ENCODE measurements around the gene CCDC179. TPM values are rescaled to one million over a fixed set of nuclear protein-coding genes. Genes with fewer than 3 reads are reported as not detected.

The CCDC179 gene
- total RNA-seq, 1 donor = not detected

- Histone ChIP-seq H3K27me3 (ENCODE audit: insufficient read depth, low read length) (no peaks in the 10 kb centered on the region), H3K79me2 (ENCODE audit: insufficient read depth, low read length) (no peaks in the 10 kb centered on the region), H4K20me1 (ENCODE audit: insufficient read depth, low read length) (no peaks in the 10 kb centered on the region), H3K4me2 (ENCODE audit: insufficient read depth, low read length) (no peak overlapping the region), H2AFZ (ENCODE audit: low read length) (no peak overlapping the region), H3K4me1 (ENCODE audit: insufficient read depth, low read length) (no peaks in the 10 kb centered on the region), H3K36me3 (ENCODE audit: insufficient read depth, low read length) (no peaks in the 10 kb centered on the region), H3K9me3 (ENCODE audit: low read depth, low read length) (no peaks in the 10 kb centered on the region), H3K4me3 (ENCODE audit: insufficient read depth, low read length) (no peak overlapping the region), H3K27ac (ENCODE audit: low read depth, low read length) (no peak overlapping the region)
- DNase-seq (ENCODE audit: insufficient read length, low spot score, missing footprints) = no peak
- no peak for TF ChIP-seq CTCF (IDR thresholded peaks at IDR 0.05; ENCODE audit: extremely low read depth, low read depth, low read length)
These were observed 18.3 kb upstream of the CCDC179 start for GRCh38 chr11:22878604-22879003.

GRCh38 chr11:22878039-22878438, 17.8 kb upstream of the CCDC179 start:
- no peaks in the 10 kb centered on the region for H4K20me1 ChIP-seq (ENCODE audit: insufficient read depth, low read length)
- H3K4me1 ChIP-seq (ENCODE audit: insufficient read depth, low read length) = no peaks in the 10 kb centered on the region
- H3K9me3 ChIP-seq (ENCODE audit: low read depth, low read length) = no peaks in the 10 kb centered on the region
- H3K4me2 ChIP-seq (ENCODE audit: insufficient read depth, low read length) = no peak overlapping the region
- no peak overlapping the region for H3K27ac ChIP-seq (ENCODE audit: low read depth, low read length)
- H3K4me3 ChIP-seq (ENCODE audit: insufficient read depth, low read length) = no peak overlapping the region
- no peaks in the 10 kb centered on the region for H3K36me3 ChIP-seq (ENCODE audit: insufficient read depth, low read length)
- no peak for DNase-seq (ENCODE audit: insufficient read length, low spot score, missing footprints)
- H3K79me2 ChIP-seq (ENCODE audit: insufficient read depth, low read length) = no peaks in the 10 kb centered on the region
- H3K27me3 ChIP-seq (ENCODE audit: insufficient read depth, low read length) = no peaks in the 10 kb centered on the region
- no peak overlapping the region for H2AFZ ChIP-seq (ENCODE audit: low read length)
- TF ChIP-seq CTCF (IDR thresholded peaks at IDR 0.05; ENCODE audit: extremely low read depth, low read depth, low read length) = no peak

- H3K79me2 ChIP-seq (ENCODE audit: insufficient read depth, low read length) = no peaks in the 10 kb centered on the region
- TF ChIP-seq CTCF (IDR thresholded peaks at IDR 0.05; ENCODE audit: extremely low read depth, low read depth, low read length) = peak; percentile 73
- H3K36me3 ChIP-seq (ENCODE audit: insufficient read depth, low read length) = no peaks in the 10 kb centered on the region
- no peaks in the 10 kb centered on the region for H3K9me3 ChIP-seq (ENCODE audit: low read depth, low read length)
- no peaks in the 10 kb centered on the region for H4K20me1 ChIP-seq (ENCODE audit: insufficient read depth, low read length)
- H3K4me3 ChIP-seq (ENCODE audit: insufficient read depth, low read length) = no peak overlapping the region
- H3K4me1 ChIP-seq (ENCODE audit: insufficient read depth, low read length) = no peaks in the 10 kb centered on the region
- H3K4me2 ChIP-seq (ENCODE audit: insufficient read depth, low read length) = no peak overlapping the region
- DNase-seq (ENCODE audit: insufficient read length, low spot score, missing footprints) = no peak
- H3K27ac ChIP-seq (ENCODE audit: low read depth, low read length) = no peak overlapping the region
- no peaks in the 10 kb centered on the region for H3K27me3 ChIP-seq (ENCODE audit: insufficient read depth, low read length)
- no peak overlapping the region for H2AFZ ChIP-seq (ENCODE audit: low read length)
These were observed 15.7 kb upstream of the CCDC179 start for GRCh38 chr11:22875869-22876473.

GRCh38 chr11:22869325-22869724, 9.1 kb upstream of the CCDC179 start:
- Histone ChIP-seq H3K36me3 (ENCODE audit: insufficient read depth, low read length) (no peaks in the 10 kb centered on the region), H3K27me3 (ENCODE audit: insufficient read depth, low read length) (no peaks in the 10 kb centered on the region), H3K27ac (ENCODE audit: low read depth, low read length) (no peak overlapping the region), H3K4me3 (ENCODE audit: insufficient read depth, low read length) (no peak overlapping the region), H3K4me2 (ENCODE audit: insufficient read depth, low read length) (no peak overlapping the region), H3K79me2 (ENCODE audit: insufficient read depth, low read length) (no peaks in the 10 kb centered on the region), H3K9me3 (ENCODE audit: low read depth, low read length) (no peaks in the 10 kb centered on the region), H2AFZ (ENCODE audit: low read length) (no peak overlapping the region), H3K4me1 (ENCODE audit: insufficient read depth, low read length) (no peaks in the 10 kb centered on the region), H4K20me1 (ENCODE audit: insufficient read depth, low read length) (no peaks in the 10 kb centered on the region)
- no peak for TF ChIP-seq CTCF (IDR thresholded peaks at IDR 0.05; ENCODE audit: extremely low read depth, low read depth, low read length)
- DNase-seq (ENCODE audit: insufficient read length, low spot score, missing footprints) = no peak

Data from osteoblast (primary cell).